Body of pancreas (tissue), 4 donors: ENCODE results near the gene CASTOR1. TPM values are rescaled to one million over a fixed set of nuclear protein-coding genes. Genes with fewer than 3 reads are reported as not detected.
A peak's percentile ranks its signal among the peaks of the same experiment; 100 is the strongest.

Experiments
- ATAC-seq: fragments of 150-250 bp; one replicate; pipeline ENCODE4 v1.9.1; 2016
- DNase-seq, 4 donors: peaks; one replicate each; pipeline ENCODE4 v3.0.0-alpha.2; 2019
- H3K27ac ChIP-seq, 4 donors: fragments of 200-600 bp; sonication (generic); 1 replicate in 3 of 4; 2 replicates in 1 of 4; pipeline versions ENCODE4 v1.5.1 to v1.6.1; 2016 to 2019; ENCODE audit warnings: mild to moderate bottlenecking in 1 of 4, mixed read lengths in 1 of 4, moderate library complexity in 1 of 4
- H3K27me3 ChIP-seq, 2 donors: fragments of 200-600 bp; sonication (generic); one replicate each; pipeline ENCODE4 v1.6.0; 2016; ENCODE audit warnings: mild to moderate bottlenecking in 1 of 2
- H3K36me3 ChIP-seq, 2 donors: fragments of 200-600 bp; sonication (generic); replicated peaks in 1 of 2; 2 replicates each; pipeline ENCODE4 v1.5.1; 2016; ENCODE audit warnings: low read depth in 2 of 2; ENCODE audit not compliant: insufficient read depth in 1 of 2
- H3K4me1 ChIP-seq: fragments of 200-600 bp; sonication (generic); one replicate; pipeline ENCODE4 v1.6.0; 2016
- H3K4me3 ChIP-seq, 2 donors: fragments of 200-600 bp; sonication (generic); 1 replicate in 1 of 2; 2 replicates in 1 of 2; pipeline ENCODE4 v1.5.1; 2016 to 2019
- H3K9me3 ChIP-seq, 3 donors: fragments of 200-600 bp; sonication (generic); 1 replicate in 2 of 3; 2 replicates in 1 of 3; pipeline ENCODE4 v1.5.1; 2016
- POLR2A ChIP-seq, 3 donors: fragments of 450-650 bp; IDR thresholded peaks; one replicate each; pipeline ENCODE4 v1.6.1; 2016; ENCODE audit warnings: antibody characterized with exemption in 3 of 3, mild to moderate bottlenecking in 2 of 3
- WGBS, 2 donors: methylation state at CpG; one replicate each; pipeline ENCODE4 v1.1.5; 2017; 5-methylcytosine and 5-hydroxymethylcytosine counted together
- intact Hi-C: fragments of 100-400 bp; cut with DNase I; formaldehyde crosslinking; loops from one replicate; pipeline ENCODE4 v1.15.1; 2023
- total RNA-seq, 2 donors: library from RNA; depleted of rRNA; stranded (reverse); fragments of >200 nt; gene quantifications; one replicate each; pipeline ENCODE4 v1.1.0, GENCODE V29; 2016
- TF ChIP-seq, protein P1 (sequence below), 7 experiments: fragments of 450-650 bp in 4 of 7; fragments of 200-600 bp in 3 of 7; sonication (generic) in 3 of 7; IDR thresholded peaks; one replicate each; pipeline ENCODE4 v1.5.1; 2016 to 2019; ENCODE audit warnings: antibody characterized with exemption in 7 of 7

The CASTOR1 gene
- total RNA-seq, 2 donors from 2014 or later = 4.2 to 21.4 TPM

DNA sequence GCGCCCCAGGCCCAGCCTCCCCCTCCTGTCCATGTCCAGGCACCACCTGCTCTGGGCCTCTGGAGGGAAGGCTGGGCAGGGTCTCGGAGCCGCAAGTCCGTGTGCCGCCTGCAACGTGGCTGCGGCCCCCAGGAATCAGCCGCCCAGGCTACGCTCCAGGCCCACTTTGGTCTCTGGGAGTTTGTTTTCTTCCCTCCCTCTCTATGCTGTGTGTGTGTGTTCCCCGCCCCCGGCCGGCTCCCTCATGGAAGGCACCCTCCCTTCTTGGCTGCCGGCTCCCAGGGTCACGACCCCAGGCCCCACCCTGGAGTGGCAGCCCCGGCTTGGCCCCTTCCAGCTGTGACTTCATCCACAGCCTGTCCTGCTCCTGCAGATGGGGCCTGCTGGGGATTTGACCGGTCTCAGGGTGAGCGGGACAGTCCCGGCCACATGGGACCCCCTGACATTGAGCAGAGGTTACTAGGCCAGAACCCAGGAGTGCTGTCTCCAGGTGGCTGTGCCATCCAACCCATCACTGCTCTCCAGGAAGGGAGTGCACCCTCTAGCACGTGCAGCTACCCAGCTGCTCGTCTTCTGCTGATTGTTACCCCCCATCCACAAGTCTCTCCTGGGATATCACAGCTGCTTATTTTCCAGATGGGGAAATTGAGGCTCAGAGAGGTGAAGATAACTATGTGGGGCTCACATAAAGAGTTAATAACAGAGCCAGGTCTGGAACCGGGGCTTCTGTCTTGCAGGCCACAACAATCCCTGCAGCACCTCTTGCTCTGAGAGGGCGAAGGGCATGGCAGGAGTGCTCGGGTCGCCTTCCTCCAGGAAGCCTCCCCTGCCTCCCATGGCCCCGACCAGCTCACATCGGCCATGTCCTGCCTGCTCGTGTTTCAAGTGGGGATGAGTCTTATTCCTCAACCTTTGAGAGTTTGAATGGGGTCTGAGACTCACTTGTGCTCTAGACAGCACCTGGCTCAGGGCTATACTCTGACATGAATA lies 40.0 kb downstream of the CASTOR1 start:
- H3K9me3 ChIP-seq = no peaks in the 10 kb centered on the region
- no peaks in the 10 kb centered on the region for H3K36me3 ChIP-seq
- peaks cover 35% of the 10 kb centered on the region for H3K4me1 ChIP-seq
- no peak for TF ChIP-seq POLR2A (IDR thresholded peaks at IDR 0.05)
- TF ChIP-seq, protein P1, sequence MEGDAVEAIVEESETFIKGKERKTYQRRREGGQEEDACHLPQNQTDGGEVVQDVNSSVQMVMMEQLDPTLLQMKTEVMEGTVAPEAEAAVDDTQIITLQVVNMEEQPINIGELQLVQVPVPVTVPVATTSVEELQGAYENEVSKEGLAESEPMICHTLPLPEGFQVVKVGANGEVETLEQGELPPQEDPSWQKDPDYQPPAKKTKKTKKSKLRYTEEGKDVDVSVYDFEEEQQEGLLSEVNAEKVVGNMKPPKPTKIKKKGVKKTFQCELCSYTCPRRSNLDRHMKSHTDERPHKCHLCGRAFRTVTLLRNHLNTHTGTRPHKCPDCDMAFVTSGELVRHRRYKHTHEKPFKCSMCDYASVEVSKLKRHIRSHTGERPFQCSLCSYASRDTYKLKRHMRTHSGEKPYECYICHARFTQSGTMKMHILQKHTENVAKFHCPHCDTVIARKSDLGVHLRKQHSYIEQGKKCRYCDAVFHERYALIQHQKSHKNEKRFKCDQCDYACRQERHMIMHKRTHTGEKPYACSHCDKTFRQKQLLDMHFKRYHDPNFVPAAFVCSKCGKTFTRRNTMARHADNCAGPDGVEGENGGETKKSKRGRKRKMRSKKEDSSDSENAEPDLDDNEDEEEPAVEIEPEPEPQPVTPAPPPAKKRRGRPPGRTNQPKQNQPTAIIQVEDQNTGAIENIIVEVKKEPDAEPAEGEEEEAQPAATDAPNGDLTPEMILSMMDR (IDR thresholded peaks at IDR 0.05) = no peak
- intact Hi-C loops = no loop called here
- H3K27ac ChIP-seq = peak overlapping the region in 1 of 4 donors; percentile 59
- 68 to 77% methylated on average over 8 to 27 of the region's 27 CpGs for WGBS, 2 donors
- no peak for ATAC-seq
- H3K27me3 ChIP-seq = peaks cover 0 to 12% of the 10 kb centered on the region in 2 donors
- no peak for DNase-seq
- H3K4me3 ChIP-seq = no peak overlapping the region

DNA sequence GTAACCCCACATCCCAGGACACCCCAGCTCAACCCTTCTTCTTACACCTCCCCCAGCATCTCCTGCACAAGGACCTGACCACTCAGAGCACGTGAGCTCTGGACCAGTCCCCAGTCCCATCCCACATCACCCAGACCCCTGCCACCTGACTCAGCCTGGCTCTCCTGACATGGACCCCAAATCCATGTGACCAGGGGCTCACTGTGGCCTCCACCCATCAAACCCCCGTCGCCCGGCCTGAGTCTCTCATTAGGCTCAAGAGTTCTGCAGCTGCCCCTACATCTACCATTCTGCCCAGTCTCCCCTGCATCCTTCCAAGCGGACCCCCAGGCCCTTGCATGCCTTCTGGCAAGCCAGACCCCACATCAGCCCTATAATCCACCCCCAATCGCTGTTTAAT lies 40.8 kb downstream of the CASTOR1 start:
- intact Hi-C loops = no loop called here
- ATAC-seq (no peak), DNase-seq (no peak)
- H3K9me3 ChIP-seq = no peaks in the 10 kb centered on the region
- H3K4me1 ChIP-seq = peaks cover 32% of the 10 kb centered on the region
- no peaks in the 10 kb centered on the region for H3K36me3 ChIP-seq
- no peak overlapping the region for H3K4me3 ChIP-seq
- no peak for TF ChIP-seq POLR2A (IDR thresholded peaks at IDR 0.05)
- TF ChIP-seq, protein P1 (IDR thresholded peaks at IDR 0.05) = no peak
- WGBS, 2 donors = 62 to 65% methylated on average over 6 of the region's 6 CpGs
- H3K27ac ChIP-seq = no peak overlapping the region
- peaks cover 0 to 12% of the 10 kb centered on the region in 2 donors for H3K27me3 ChIP-seq

DNA sequence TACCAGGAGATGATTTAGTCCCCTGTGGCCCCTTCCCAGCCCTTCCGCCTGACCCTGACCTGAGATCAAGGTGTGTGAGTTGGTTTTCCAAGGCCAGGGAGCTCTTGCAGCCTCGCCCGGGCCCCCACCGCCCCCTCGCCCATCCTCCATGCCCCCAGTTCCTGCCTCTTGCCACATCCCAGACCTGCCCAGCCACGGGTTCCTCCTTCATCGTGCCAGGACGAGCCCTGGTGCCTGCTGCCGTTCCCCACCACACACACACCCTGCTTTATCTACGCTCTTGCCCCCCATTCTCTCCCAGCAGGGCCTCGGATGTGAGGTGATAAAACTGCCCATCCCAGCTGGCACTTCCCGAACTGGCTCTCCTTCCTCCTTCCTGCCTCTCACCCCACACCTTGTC lies 41.3 kb downstream of the CASTOR1 start:
- TF ChIP-seq POLR2A (IDR thresholded peaks at IDR 0.05) = no peak
- TF ChIP-seq, protein P1 (IDR thresholded peaks at IDR 0.05) = no peak
- 58 to 60% methylated on average over 12 of the region's 12 CpGs for WGBS, 2 donors
- Histone ChIP-seq H3K27ac (no peak overlapping the region), H3K4me1 (peaks cover 27% of the 10 kb centered on the region), H3K27me3 (peaks cover 0 to 12% of the 10 kb centered on the region in 2 donors), H3K9me3 (no peaks in the 10 kb centered on the region), H3K36me3 (no peaks in the 10 kb centered on the region), H3K4me3 (no peak overlapping the region)
- intact Hi-C loops = no loop called here
- DNase-seq (no peak), ATAC-seq (no peak)

DNA sequence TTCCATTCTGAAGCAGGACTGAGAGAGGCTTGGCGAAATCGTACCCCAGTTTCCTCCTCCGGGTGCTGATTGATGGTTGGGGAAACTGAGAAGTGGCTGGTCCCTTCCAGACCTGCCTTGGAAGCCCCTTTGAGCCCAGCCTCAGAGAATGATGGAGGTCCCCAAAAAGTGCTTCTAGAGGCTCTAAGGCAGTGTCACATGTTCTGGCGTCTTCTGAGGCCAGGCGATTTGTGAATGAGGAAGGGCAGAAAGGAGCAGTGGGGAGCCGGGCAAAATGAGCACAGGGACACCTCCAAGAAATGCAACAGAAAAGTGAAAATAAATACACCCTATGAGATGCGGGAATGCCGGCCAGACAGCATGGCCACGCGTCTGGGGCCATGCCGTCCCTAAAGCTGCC lies 41.7 kb downstream of the CASTOR1 start:
- no peak for ATAC-seq
- 77% methylated on average over 11 of the region's 11 CpGs for WGBS, 2 donors
- TF ChIP-seq POLR2A (IDR thresholded peaks at IDR 0.05) = no peak
- TF ChIP-seq, protein P1 (IDR thresholded peaks at IDR 0.05) = no peak
- peaks cover 0 to 12% of the 10 kb centered on the region in 2 donors for H3K27me3 ChIP-seq
- H3K9me3 ChIP-seq = no peaks in the 10 kb centered on the region
- H3K36me3 ChIP-seq = no peaks in the 10 kb centered on the region
- H3K4me3 ChIP-seq = no peak overlapping the region
- no peak overlapping the region for H3K27ac ChIP-seq
- no peak for DNase-seq
- H3K4me1 ChIP-seq = peaks cover 23% of the 10 kb centered on the region
- intact Hi-C loops = no loop called here
